HCT116 (cell line): ENCODE measurements around the gene TMEM62.

ENCODE experiments used
- POLR2A ChIP-seq: IDR thresholded peaks from 2 replicates; pipeline ENCODE4 v1.7.0; 2011; ENCODE audit warnings: borderline replicate concordance; ENCODE audit not compliant: insufficient read depth, insufficient read length; ENCODE audit errors: extremely low read depth
- POLR2AphosphoS5 ChIP-seq: IDR thresholded peaks from 2 replicates; pipeline ENCODE4 v1.6.1; 2011; ENCODE audit warnings: mild to moderate bottlenecking, low read depth, low read length, moderate library complexity
- TF ChIP-seq, protein P1 (sequence below): IDR thresholded peaks from 2 replicates; pipeline ENCODE4 v1.6.1; 2012
- TF ChIP-seq, protein P2 (sequence below), 3 experiments: fragments of 200-600 bp in 1 of 3; sonication (generic) in 1 of 3; IDR thresholded peaks in 2 of 3; conservative IDR thresholded peaks in 1 of 3; 2 replicates each; pipeline ENCODE4 v1.5.1; 2012 to 2017; ENCODE audit warnings: low read depth in 2 of 3, low read length in 2 of 3, antibody characterized with exemption in 1 of 3, borderline replicate concordance in 1 of 3, control low read depth in 1 of 3, mild to moderate bottlenecking in 1 of 3, mixed read lengths in 1 of 3, mixed run types in 1 of 3, moderate library complexity in 1 of 3; ENCODE audit not compliant: insufficient read depth in 1 of 3

- TF ChIP-seq POLR2A (no peak), POLR2AphosphoS5 (no peak)
- TF ChIP-seq, protein P1, sequence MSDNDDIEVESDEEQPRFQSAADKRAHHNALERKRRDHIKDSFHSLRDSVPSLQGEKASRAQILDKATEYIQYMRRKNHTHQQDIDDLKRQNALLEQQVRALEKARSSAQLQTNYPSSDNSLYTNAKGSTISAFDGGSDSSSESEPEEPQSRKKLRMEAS, result no peak
- TF ChIP-seq, protein P2, sequence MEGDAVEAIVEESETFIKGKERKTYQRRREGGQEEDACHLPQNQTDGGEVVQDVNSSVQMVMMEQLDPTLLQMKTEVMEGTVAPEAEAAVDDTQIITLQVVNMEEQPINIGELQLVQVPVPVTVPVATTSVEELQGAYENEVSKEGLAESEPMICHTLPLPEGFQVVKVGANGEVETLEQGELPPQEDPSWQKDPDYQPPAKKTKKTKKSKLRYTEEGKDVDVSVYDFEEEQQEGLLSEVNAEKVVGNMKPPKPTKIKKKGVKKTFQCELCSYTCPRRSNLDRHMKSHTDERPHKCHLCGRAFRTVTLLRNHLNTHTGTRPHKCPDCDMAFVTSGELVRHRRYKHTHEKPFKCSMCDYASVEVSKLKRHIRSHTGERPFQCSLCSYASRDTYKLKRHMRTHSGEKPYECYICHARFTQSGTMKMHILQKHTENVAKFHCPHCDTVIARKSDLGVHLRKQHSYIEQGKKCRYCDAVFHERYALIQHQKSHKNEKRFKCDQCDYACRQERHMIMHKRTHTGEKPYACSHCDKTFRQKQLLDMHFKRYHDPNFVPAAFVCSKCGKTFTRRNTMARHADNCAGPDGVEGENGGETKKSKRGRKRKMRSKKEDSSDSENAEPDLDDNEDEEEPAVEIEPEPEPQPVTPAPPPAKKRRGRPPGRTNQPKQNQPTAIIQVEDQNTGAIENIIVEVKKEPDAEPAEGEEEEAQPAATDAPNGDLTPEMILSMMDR (IDR thresholded peaks at IDR 0.05 in 2 of 3, conservative IDR thresholded peaks at IDR 0.05 in 1 of 3; ENCODE audit: borderline replicate concordance in 1 of 3, insufficient read depth in 1 of 3, low read depth in 2 of 3, low read length in 2 of 3), result no peak
Measured at GRCh38 chr15:43094416-43095030, 38.9 kb upstream of the TMEM62 start.
